NCI-H345 treated with DMSO at 0.1 percent for 48 hours (cell line): ENCODE results near the gene VDR.

Experiments
- DNase-seq: peaks from one replicate; lab custom pipeline; 2025; ENCODE audit not compliant: unreplicated experiment; lab: John Stamatoyannopoulos, UW

VDR gene

GRCh38 chr12:47904713-47905709 lies at the start of gene VDR:
VDR (minus strand) TSS chr12:47904994; CDS start chr12:47879113, 25,881 bp downstream.
- DNase-seq = no peak

DNA sequence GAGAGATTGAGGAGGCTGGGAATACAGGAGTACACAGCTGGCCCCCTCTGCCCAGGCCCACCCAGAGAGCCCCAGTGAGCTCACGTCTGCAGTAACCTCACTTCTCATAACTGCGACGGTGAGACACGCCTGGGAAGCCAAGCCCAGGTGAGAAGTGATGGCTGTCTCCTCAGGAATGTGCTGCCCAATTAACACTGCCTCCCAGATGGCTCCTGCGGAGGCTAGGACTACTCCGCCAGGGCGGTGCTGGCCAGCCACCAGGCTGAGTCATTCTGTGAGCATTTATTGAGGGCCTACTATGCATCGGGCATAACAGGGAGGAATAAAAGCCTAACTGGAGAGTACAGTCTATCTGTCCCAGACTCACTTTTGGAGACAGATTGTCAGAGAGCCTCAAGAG lies 49.3 kb upstream of the VDR start:
- no peak for DNase-seq

GRCh38 chr12:47950856-47951468 lies 46.2 kb upstream of the VDR start:
- DNase-seq = no peak

DNA sequence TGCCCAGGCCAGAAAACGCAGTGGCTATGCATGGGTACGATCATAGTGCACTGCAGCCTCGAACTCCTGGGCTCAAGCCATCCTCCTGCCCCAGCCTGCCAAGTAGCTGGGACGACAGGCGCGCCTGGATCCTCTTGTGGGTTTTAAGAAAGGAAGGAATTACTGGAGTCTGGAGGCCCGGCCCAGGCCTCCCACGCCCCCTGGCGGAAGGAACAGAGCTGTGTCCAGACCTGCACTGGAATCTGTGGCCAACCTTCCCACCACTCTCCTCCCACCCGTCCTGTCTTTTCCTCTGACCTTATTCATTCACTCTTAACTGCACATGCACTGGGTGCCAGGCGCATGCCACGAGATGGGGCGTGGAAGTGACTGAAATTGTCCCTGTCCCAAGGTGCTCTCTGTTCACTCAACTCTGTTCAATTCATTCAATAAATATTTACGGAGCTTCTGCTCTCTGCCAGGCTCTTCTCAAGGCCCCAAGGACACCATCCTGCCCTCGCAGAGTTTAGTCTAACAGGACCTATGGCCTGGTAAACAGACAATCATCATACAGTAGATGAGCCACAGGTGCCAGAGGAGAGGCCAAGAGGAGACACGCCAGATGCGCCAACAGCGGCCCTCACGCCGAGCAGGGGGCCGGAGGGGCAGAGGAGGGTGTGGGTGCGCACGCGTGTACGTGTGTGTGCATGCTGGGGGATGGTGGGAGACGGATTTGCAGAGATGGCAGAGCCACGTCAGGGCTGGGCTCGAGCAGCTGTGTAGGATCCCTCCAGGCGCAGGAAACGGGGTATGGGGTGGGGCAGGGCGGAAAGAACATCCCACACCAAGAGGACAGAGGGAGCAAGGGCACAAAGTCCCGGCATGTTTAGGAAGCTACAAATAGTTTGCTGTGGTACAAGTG lies 44.9 kb upstream of the VDR start:
- DNase-seq = no peak

GRCh38 chr12:47947341-47947740 lies 42.5 kb upstream of the VDR start:
- DNase-seq = no peak

DNA sequence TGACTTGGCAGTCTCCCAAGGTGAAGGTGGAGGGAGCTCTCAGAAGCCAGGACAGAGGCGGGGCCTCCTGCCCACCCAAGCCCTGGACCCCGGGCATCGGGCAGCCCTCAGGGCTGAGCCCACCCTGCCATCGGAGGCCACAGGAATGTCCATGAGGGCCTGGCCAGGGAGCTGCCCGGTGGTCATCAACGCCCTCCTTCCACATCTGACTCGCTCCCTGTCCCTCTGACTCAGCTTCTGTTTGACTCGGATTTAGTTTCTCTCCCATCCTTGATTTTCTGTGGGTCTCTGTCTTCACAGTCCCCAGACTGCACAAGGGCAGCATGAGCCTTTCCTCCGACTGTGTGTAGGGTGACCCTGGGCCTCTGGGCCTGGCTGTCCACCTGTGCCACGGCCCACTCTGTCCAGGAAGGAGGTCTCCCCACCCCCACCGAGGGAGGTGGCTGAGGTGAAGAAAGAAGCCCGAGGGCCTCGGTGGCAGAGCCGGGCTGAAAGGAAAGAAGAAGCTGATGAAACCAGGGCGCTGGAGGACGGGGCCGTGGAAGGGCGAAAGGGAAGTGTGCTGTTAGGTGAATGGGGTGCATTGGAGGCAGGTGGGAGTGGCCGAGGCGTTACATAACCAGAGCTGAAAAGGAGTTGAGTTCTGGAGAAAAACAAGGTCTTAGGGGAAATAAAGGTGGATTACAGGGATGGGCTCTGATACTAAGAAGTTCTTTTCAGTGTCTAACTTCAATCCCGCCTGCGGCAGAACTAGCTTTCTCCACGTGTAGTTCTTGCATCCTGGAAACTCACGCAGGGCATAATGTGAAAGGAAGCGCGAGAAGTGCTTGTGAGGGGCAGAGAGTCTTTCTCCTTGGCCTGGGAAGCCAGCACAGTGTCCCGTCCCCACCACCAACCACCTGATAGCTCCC lies 41.9 kb upstream of the VDR start:
- no peak for DNase-seq

GRCh38 chr12:47945341-47945728 lies 40.5 kb upstream of the VDR start:
- no peak for DNase-seq

DNA sequence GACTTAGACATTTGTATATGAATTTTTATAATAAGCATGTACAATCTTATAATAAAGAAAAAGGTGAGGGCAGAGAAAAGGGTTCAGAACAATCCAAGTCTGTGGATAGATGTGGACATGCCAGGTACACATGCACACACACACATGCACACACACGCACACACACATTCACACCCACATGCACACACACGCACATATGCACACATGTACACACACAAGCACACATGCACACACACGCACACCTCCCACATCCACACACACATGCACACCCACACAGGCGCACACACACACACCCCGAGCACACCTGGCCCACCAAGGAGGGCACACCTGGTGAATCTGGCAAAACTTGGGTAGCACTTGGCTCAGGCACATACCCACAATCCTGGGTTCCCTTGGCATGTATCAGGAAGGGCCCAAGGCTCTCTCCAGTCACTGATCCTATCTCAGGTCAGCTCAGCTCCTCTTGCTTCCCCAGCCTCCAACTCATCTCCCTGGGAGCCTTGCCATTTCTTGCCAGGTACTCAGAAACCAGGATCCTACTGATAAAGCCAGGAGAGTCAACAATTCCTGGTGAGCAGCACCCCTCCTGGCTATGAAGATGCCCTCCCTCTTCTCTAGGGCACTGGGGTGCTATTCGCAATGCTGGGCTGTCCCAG lies 40.0 kb upstream of the VDR start:
- no peak for DNase-seq

- DNase-seq = no peak
Measured at GRCh38 chr12:47943623-47944340, 39.0 kb upstream of the VDR start.

DNA sequence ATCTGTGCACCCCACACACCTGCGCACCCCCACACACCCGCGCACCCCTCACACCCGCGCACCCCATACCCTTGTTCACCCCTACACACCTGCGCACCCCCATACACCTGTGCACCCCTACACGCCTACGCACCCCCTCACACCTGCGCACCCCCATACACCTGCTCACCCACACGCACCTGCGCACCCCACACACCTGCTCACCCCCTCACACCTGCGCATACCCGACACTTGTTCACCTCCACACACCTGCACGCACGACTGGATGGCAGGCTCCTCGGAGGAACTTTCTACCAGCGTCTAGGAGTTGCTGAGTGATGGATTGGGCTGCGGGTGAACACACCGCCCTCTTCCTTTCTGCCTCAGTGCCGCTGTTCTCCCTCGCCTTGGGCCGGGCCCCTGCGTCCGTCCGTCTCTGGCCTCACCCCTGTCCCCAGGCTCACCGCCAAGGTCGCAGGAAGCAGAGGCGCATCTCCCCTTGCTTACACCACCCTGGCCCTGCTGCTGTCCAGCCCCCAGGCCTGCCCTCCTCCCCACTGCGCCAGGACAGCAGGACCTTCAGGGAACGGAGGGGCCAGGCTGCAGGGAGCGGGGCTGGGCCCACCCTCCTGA lies 37.9 kb upstream of the VDR start:
- no peak for DNase-seq

DNA sequence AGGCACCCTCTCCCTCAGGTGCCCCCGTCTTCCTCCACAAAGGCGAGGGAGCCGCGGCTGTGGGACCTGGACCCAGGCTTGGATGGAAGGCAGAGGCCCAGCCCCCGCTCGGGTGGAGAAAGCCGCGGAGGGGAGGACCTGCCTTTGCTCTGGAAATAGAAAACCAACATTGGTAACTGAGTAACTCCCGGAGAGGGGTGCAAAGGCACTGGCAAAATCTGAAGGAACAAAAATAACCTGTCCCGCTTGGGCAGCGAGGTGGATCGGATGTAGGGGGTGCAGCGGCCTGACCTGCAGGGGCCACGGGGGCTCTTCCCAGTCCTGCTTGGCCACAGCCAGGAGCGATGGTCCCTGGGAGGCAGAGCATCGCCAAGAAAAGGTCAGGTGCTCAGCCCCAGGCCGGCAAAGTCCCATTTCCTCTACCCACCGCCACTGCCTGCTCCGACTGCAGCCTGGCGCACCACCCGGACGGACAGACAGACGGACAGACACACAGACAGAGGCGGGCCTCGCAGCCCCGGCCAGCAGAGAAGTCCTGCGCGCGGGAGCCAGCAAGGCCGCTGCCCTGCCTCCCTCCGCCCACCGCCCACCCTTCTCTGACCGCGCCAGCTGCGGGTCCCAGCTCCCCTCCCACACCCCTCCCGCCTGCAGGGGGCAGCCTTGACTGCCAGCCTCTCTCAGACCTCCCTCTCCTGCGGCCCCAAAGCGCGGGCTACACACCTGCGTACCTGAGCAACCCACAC lies 37.2 kb upstream of the VDR start:
- no peak for DNase-seq

- no peak for DNase-seq
Measured at GRCh38 chr12:47941475-47941780, 36.6 kb upstream of the VDR start.

- no peak for DNase-seq
Measured at GRCh38 chr12:47940773-47941474, 36.1 kb upstream of the VDR start.

DNA sequence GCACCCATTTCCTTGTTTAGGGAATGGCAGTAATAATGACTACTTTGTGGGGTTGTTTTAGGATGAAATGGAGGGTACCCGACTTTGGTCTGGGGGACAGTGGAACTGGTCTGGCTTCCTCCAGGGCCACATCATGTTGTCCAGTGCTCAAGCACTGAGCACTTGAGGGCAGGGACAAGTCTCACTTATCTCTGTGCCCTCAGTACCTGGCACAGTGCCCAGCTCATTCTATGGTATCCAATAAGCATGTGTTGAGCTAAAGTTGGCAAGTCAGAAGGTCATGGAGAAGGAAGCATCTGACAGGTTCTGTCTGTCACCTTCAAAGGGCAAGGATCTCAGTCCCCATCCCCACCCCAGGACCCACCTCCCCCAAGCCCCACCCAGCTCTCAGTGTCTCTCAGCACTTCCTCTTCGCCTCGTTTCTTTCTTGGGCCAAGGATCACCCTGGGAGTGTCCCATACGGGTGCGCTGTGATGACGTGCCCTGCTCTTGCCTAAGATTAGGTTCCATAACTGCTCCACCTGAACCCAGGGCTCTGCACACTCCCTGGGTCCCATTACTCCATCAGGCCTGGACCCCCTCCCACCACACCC lies 34.3 kb upstream of the VDR start:
- no peak for DNase-seq

GRCh38 chr12:47938594-47938993 lies 33.8 kb upstream of the VDR start:
- DNase-seq = no peak

DNA sequence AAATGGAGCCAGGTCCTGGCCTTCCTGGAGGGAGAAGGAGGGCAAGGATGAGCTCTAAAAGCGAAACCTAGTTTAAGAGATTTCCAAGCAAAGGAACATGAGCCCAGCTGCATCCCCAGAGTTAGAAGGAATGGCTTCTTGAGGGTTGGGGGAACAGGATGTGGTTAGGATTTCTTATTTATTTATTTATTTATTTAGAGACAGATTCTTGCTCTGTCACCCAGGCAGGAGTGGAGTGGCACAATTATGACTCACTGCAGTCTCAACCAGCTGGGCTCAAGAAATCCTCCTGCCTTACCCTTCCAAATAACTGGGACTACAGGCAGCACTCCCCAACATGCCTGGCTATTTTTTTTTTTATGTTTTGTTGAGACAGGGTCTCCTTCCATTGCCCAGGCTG lies 33.3 kb upstream of the VDR start:
- DNase-seq = no peak

DNA sequence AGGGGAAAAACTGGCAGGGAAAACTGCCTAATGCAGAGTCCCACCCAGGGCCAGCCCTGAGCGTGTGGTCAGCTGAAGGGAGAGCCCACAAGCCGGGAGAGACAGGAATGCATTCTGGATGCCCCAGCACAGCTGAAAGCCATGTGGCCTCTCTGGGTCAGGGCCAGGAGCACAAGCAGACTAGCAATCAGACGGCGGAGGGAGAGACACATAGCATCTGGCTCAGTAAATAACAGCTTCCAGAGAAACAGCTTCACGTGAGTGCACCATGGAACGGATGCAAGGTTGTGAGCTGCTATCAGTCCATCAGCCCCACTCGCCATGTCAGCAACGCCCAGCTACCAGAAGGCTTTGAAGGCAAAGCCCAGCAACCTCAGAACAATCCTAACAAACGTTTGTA lies 30.4 kb upstream of the VDR start:
- no peak for DNase-seq
